UCSD-AML1 (cell line): ENCODE data around the gene GRN.
"Not testable (repeated sequence)": the region's sequence is repeated elsewhere in the genome, so short reads cannot be mapped to it uniquely, and the experiment has no call there.

Experiments
- DNase-seq: peaks from one replicate; lab custom pipeline; 2025; ENCODE audit not compliant: unreplicated experiment; lab: John Stamatoyannopoulos, UW

GRN gene

GRCh38 chr17:44346064-44346844, 1.2 kb downstream of the GRN start:
- DNase-seq = no peak

DNA sequence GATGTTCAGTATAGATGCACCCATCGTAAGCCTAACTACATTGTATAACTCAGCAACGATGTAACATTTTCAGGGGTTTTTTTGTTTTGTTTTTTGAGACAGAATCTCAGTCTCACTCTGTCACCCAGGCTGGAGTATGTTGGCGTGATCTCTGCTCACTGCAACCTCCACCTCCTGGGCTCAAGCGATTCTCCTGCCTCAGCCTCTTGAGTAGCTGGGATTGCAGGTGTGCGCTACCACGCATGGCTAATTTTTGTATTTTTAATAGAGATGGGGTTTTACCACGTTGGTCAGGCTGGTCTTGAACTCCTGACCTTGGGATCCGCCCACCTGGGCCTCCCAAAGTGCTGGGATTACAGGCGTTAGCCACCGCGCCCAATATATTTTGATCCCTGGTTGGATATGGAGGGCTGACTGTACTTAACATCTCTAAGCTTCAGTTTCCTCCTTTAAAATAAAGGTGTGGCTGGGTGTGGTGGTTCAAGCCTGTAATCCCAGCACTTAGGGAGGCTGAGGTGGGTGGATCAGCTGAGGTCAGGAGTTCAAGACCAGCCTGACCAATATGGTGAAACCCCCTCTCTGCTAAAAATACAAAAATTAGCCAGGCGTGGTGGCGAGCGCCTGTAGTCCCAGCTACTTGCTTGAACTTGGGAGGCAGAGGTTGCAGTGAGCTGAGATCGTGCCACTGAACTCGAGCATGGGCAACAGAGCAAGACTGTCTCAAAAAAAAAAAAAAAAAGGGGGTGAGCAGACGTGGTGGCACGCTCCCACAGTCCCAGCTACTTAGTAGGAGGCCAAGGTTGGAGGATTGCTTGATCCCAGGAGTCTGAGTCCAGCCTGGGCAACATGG, 2.3 kb downstream of the GRN start:
- DNase-seq = not testable (repeated sequence)

- peak; percentile 30 for DNase-seq
Observed at GRCh38 chr17:44348234-44348987, 3.3 kb downstream of the GRN start.

- DNase-seq = no peak
Observed at GRCh38 chr17:44348988-44349364, 3.9 kb downstream of the GRN start.

GRCh38 chr17:44349553-44350070, 4.5 kb downstream of the GRN start:
- no peak for DNase-seq

DNA sequence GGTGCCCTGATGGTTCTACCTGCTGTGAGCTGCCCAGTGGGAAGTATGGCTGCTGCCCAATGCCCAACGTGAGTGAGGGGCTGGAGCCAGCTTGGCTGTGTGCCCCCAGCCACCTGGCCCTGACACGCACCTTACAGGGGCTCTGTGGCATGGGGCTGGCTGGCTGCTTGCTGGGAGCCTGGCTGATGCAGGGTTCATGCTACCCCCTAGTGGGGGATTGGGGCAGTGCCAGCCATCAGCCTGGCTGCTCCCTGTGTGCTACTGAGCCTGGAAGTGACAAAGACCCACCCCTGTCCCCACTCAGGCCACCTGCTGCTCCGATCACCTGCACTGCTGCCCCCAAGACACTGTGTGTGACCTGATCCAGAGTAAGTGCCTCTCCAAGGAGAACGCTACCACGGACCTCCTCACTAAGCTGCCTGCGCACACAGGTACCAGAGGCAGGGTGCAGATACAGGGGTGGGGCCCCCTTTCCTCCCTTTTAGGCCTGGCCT, 5.7 kb downstream of the GRN start:
- DNase-seq = peak; percentile 70

DNA sequence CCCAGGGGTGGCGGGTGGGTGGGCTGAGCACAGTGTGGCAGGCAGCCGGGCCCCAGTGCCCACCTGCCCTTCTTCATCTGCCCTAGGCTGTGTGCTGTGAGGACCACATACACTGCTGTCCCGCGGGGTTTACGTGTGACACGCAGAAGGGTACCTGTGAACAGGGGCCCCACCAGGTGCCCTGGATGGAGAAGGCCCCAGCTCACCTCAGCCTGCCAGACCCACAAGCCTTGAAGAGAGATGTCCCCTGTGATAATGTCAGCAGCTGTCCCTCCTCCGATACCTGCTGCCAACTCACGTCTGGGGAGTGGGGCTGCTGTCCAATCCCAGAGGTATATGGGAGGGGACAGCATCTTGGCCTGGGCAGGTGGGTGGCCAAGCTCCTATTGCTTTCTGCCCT, 6.4 kb downstream of the GRN start:
- no peak for DNase-seq

GRCh38 chr17:44351961-44352827, 7.1 kb downstream of the GRN start:
- no peak for DNase-seq

- no peak for DNase-seq
Observed at GRCh38 chr17:44352828-44353671, 7.9 kb downstream of the GRN start.

- DNase-seq = no peak
Observed at GRCh38 chr17:44353672-44354331, 8.7 kb downstream of the GRN start.

DNA sequence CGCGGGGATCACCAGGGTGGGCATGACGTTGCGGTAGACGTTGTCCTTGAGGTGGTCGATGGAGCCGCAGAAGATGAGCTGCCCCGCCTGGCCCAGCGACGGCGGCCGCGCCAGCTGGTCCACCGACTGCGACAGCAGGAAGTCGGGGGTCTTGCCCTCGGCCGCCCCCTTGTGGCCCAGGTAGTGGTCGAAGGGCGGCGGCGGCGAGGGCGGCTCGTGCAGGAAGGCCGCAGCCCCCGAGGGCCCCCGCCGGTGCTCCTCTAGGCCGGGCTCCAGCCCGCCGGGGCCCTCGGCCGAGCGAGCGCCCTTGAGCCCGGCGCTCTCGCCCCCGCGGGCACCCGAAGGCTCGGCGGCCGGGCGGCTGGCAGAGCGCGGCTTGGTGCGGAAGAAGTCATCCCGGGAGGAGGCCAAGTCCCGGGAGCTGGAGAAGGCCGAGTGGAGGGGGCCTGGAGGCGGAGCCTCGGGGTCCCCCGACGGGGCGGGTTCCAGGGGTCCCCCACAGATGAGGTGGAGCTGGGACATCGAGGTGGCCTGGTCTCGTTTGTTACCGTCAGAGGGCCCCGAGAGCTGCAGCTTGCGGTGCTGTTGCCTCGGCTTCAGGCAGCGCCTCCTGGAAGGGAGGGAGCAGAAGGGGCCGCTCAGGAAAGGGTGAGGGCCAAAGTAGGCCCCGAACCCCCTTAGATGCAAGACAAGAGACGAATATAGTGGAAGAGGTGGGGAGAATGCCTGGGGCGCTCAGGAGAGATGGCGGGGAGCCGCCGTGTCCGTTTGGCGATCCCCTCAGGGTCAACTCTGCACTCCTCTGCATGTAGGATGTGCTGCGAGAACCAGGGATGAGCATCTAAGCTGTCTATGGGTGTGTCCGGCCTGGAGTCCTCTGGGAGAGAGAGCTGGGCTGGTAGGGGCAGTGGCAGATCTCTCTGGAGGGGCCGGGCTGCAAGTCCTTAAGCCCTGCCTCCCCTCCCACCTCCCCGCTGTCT, 9.8 kb downstream of the GRN start:
- DNase-seq = no peak

DNA sequence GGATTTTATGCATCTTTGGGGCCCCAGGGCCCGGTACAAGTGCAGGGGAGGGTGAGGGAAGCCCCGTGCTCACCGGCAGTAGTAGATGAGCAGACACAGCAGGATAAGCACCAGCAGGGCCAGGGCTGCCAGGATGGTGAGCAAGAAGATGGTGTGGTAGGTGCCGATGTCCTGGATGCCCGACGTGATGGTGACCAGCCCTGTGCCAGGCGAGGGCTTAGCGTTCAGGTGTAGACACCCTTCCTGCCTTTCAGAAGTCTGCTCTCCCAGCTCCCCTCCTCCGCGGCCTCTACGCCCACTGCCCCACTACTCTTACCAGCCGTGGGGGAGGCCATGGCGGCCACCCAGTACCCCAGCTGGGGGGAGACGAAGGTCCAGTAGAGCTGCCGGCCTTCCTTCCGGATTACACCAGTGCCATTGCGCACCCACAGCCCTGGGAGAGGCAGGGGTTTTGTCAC, 10.6 kb downstream of the GRN start:
- DNase-seq = no peak

GRCh38 chr17:44356241-44356640, 11.1 kb downstream of the GRN start:
- DNase-seq = no peak

GRCh38 chr17:44358066-44358465, 13.0 kb downstream of the GRN start:
- no peak for DNase-seq

DNA sequence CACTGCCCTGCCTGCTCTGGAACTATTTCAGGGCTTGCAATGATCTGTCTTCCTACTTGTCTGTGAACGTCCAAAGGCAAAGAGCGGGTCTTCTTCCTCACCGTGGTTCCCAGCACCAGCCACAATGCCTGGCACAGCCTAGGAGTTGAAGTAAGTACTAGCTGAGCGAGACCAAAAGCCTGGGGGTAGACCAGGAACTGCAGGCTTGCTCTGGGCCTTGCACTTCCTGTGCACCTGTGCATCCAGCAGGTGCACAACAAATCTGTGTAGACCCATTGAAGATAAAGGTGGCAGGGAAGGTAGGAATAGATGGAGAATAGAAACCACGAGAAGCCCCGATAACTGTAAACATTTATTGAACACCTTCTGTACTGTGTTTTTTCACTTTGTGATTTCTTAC, 13.9 kb downstream of the GRN start:
- DNase-seq = no peak

DNA sequence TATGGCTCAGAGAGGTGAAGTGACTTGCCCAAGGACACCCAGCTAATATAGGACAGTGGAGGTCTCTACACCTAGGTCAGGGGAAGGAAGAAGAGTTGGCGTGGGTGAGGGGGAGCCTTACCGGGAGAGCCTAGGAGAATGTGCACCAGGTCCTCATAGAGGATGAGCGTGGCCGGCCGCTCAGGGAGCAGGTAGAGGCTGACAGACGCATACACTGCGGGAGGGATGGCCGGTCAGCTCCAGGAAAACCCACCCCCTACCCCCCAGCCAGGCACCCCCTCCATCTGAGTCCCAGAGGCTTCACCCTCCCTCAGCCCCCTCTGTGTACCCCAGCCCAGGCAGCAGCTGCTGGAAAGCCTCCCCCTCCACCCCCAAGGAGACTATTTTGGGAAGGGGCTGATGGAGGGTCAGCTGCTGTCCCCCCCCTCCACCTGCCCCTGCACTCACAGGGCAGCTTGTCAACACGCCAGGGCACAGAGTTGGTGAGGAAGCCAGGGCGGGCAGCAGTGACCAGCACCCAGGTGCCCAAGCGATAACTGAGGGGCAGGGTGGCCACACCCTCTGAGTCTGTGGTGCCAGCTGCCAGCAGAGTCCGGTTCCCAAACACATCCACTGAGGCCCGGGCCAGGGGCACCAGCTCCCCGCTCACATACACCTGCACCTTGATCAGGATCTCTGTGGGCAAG, 14.5 kb downstream of the GRN start:
- no peak for DNase-seq

DNA sequence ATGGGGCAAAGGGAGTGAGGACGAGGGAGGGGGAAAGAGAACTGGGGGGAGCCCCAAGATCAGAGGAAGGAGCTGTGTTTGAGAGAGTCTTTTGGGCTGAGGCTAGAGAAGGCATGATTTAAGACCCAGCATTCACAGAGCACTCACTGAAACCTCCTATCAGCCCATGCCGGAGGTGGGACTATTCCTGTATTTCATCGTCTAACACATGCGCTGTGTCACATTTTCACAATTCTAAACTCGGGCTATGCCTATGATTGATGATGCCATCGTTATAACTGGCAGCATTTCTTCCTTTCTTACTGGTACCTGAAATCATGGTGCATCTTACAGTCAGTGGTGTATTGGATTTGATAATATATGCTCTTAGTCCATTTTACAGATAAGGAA, 15.0 kb downstream of the GRN start:
- no peak for DNase-seq
